ENCODE measurements around the gene EXOSC7.
"Not testable (repeated sequence)": the region's sequence is repeated elsewhere in the genome, so short reads cannot be mapped to it uniquely, and the experiment has no call there.

EXOSC7 gene

GRCh38 chr3:44976002-44976815 is at the start of gene EXOSC7, which contains the start of gene ZDHHC3:
EXOSC7 (plus strand) TSS chr3:44976244; CDS start chr3:44976278, 34 bp downstream.
ZDHHC3 (minus strand) TSS chr3:44976174; CDS start chr3:44959436, 16,738 bp downstream.
- ATAC-seq (replicated peaks), result peak; percentile 90 to 91
- Mint-ChIP-seq H3K27me3 (no peaks in the 10 kb centered on the region), H3K4me1 (peaks cover 35 to 61% of the 10 kb centered on the region in 2 donors)

GRCh38 chr3:44926921-44927320 is 49.1 kb upstream of the EXOSC7 start:
- ATAC-seq (replicated peaks) (no peak), DNase-seq (no peak)
- no peaks in the 10 kb centered on the region for H3K4me1 Mint-ChIP-seq
- H3K9me3 Mint-ChIP-seq, result no peaks in the 10 kb centered on the region
- H3K4me3 Mint-ChIP-seq, result no peak overlapping the region
- no peaks in the 10 kb centered on the region for H3K27me3 Mint-ChIP-seq
- peaks cover 58 to 63% of the 10 kb centered on the region in 2 donors for H3K36me3 Mint-ChIP-seq
- H3K27ac Mint-ChIP-seq, result no peak overlapping the region

More at GRCh38 chr3:44976002-44976815, at the start of gene EXOSC7, which contains the start of gene ZDHHC3:
- Mint-ChIP-seq H3K36me3 (peaks cover 8 to 19% of the 10 kb centered on the region in 2 donors), H3K9me3 (no peaks in the 10 kb centered on the region), H3K4me3 (peak within 1 kb of the TSS; percentile 92 to 93), H3K27ac (peak within 1 kb of the TSS; percentile 98)
- peak; percentile 77 for DNase-seq

DNA sequence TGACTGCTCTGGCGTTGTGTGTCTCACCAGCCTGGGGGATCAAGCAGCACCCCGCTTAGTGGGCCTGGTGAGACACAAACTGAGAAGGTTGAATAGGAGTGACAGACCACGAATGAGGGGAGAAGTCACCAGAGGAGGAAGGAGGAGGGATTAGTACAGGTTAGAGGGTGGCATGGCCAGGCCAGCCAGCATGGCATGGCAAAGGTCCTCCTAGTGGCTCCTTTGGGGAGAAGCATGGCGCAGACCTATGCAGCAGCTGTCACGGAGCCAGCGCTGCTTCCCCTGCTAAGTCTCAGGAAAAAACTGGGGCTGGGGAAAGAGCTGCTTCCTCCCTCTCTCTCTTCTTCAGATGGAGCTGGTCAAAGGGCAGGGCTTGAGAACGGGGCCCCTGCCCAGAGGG is 48.7 kb upstream of the EXOSC7 start:
- Mint-ChIP-seq H3K4me1 (no peaks in the 10 kb centered on the region), H3K9me3 (no peaks in the 10 kb centered on the region), H3K27ac (no peak overlapping the region), H3K27me3 (no peaks in the 10 kb centered on the region), H3K4me3 (no peak overlapping the region), H3K36me3 (peaks cover 54 to 59% of the 10 kb centered on the region in 2 donors)
- ATAC-seq (replicated peaks) (no peak), DNase-seq (no peak)

- Mint-ChIP-seq H3K9me3 (no peaks in the 10 kb centered on the region), H3K27ac (no peak overlapping the region), H3K27me3 (no peaks in the 10 kb centered on the region), H3K4me3 (no peak overlapping the region), H3K36me3 (peaks cover 48 to 57% of the 10 kb centered on the region in 2 donors), H3K4me1 (no peaks in the 10 kb centered on the region)
- no peak for DNase-seq
- no peak for ATAC-seq (replicated peaks)
These were observed 46.3 kb upstream of the EXOSC7 start for GRCh38 chr3:44929782-44930181.

- no peak overlapping the region for H3K27ac Mint-ChIP-seq
These were observed 45.1 kb upstream of the EXOSC7 start for GRCh38 chr3:44930911-44931310.

GRCh38 chr3:44931791-44932190 is 44.3 kb upstream of the EXOSC7 start:
- peaks cover 38 to 53% of the 10 kb centered on the region in 2 donors for H3K36me3 Mint-ChIP-seq

More at GRCh38 chr3:44930911-44931310, 45.1 kb upstream of the EXOSC7 start:
- no peaks in the 10 kb centered on the region for H3K9me3 Mint-ChIP-seq
- H3K27me3 Mint-ChIP-seq, result no peaks in the 10 kb centered on the region
- peaks cover 43 to 54% of the 10 kb centered on the region in 2 donors for H3K36me3 Mint-ChIP-seq
- no peak for DNase-seq
- ATAC-seq (replicated peaks), result no peak
- H3K4me3 Mint-ChIP-seq, result no peak overlapping the region
- no peaks in the 10 kb centered on the region for H3K4me1 Mint-ChIP-seq

GRCh38 chr3:44932271-44932670 is 43.8 kb upstream of the EXOSC7 start:
- peaks cover 36 to 48% of the 10 kb centered on the region in 2 donors for H3K36me3 Mint-ChIP-seq
- ATAC-seq (replicated peaks), result no peak

More at GRCh38 chr3:44931791-44932190, 44.3 kb upstream of the EXOSC7 start:
- H3K27me3 Mint-ChIP-seq, result no peaks in the 10 kb centered on the region
- H3K4me3 Mint-ChIP-seq, result no peak overlapping the region
- H3K9me3 Mint-ChIP-seq, result no peaks in the 10 kb centered on the region
- ATAC-seq (replicated peaks) (no peak), DNase-seq (no peak)
- H3K4me1 Mint-ChIP-seq, result no peaks in the 10 kb centered on the region
- H3K27ac Mint-ChIP-seq, result no peak overlapping the region

GRCh38 chr3:44932986-44933944 is 42.8 kb upstream of the EXOSC7 start:
- H3K27ac Mint-ChIP-seq, result no peak overlapping the region
- no peak for ATAC-seq (replicated peaks)

More at GRCh38 chr3:44932271-44932670, 43.8 kb upstream of the EXOSC7 start:
- H3K9me3 Mint-ChIP-seq, result no peaks in the 10 kb centered on the region
- no peak for DNase-seq
- H3K27me3 Mint-ChIP-seq, result no peaks in the 10 kb centered on the region
- H3K4me3 Mint-ChIP-seq, result no peak overlapping the region
- no peak overlapping the region for H3K27ac Mint-ChIP-seq
- H3K4me1 Mint-ChIP-seq, result no peaks in the 10 kb centered on the region

GRCh38 chr3:44939581-44940036 is 36.4 kb upstream of the EXOSC7 start:
- DNase-seq (no peak), ATAC-seq (replicated peaks) (no peak)
- Mint-ChIP-seq H3K27me3 (no peaks in the 10 kb centered on the region), H3K4me1 (no peaks in the 10 kb centered on the region), H3K27ac (no peak overlapping the region), H3K36me3 (peaks cover 39 to 60% of the 10 kb centered on the region in 2 donors), H3K4me3 (no peak overlapping the region), H3K9me3 (no peaks in the 10 kb centered on the region)

More at GRCh38 chr3:44932986-44933944, 42.8 kb upstream of the EXOSC7 start:
- no peaks in the 10 kb centered on the region for H3K27me3 Mint-ChIP-seq
- H3K4me1 Mint-ChIP-seq, result no peaks in the 10 kb centered on the region
- H3K36me3 Mint-ChIP-seq, result peaks cover 38 to 47% of the 10 kb centered on the region in 2 donors
- no peak overlapping the region for H3K4me3 Mint-ChIP-seq
- H3K9me3 Mint-ChIP-seq, result no peaks in the 10 kb centered on the region
- no peak for DNase-seq

- H3K36me3 Mint-ChIP-seq, result peaks cover 39 to 67% of the 10 kb centered on the region in 2 donors
- no peak overlapping the region for H3K27ac Mint-ChIP-seq
- ATAC-seq (replicated peaks) (no peak), DNase-seq (no peak)
- H3K27me3 Mint-ChIP-seq, result no peaks in the 10 kb centered on the region
- no peak overlapping the region for H3K4me3 Mint-ChIP-seq
- no peaks in the 10 kb centered on the region for H3K9me3 Mint-ChIP-seq
- H3K4me1 Mint-ChIP-seq, result no peaks in the 10 kb centered on the region
These were observed 33.7 kb upstream of the EXOSC7 start for GRCh38 chr3:44942202-44942921.

DNA sequence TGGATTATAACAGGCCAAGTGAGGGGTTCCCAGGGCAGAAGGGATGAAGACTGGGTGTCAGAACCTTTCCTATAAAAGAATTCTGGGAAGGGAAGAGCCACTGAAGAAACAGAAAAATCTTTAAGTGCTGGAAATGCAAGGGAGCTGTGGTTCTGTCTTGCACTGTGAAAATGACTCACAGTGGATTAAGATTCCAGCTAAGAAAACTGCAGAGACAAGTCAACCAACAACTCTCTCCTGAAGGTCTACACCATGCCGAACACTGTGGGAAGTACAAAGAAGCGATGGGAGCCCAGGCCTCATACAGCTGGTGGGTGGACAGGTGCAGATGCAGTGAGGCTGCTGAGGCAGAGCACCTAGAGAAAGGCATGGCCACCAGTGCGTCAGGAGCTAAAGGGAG is 27.8 kb upstream of the EXOSC7 start:
- no peak for ATAC-seq (replicated peaks)
- no peaks in the 10 kb centered on the region for H3K27me3 Mint-ChIP-seq
- H3K27ac Mint-ChIP-seq, result no peak overlapping the region
- no peak overlapping the region for H3K4me3 Mint-ChIP-seq
- H3K4me1 Mint-ChIP-seq, result peaks cover 19 to 24% of the 10 kb centered on the region in 2 donors
- H3K9me3 Mint-ChIP-seq, result no peaks in the 10 kb centered on the region
- peaks cover 25 to 53% of the 10 kb centered on the region in 2 donors for H3K36me3 Mint-ChIP-seq
- DNase-seq, result no peak

- not testable (repeated sequence) for H3K9me3 Mint-ChIP-seq; H3K27me3 Mint-ChIP-seq; ATAC-seq (replicated peaks); DNase-seq; H3K27ac Mint-ChIP-seq; H3K4me3 Mint-ChIP-seq
- H3K4me1 Mint-ChIP-seq, result peaks cover 22 to 28% of the 10 kb centered on the region in 2 donors
- peaks cover 23 to 49% of the 10 kb centered on the region in 2 donors for H3K36me3 Mint-ChIP-seq
These were observed 26.3 kb upstream of the EXOSC7 start for GRCh38 chr3:44949770-44950169.

DNA sequence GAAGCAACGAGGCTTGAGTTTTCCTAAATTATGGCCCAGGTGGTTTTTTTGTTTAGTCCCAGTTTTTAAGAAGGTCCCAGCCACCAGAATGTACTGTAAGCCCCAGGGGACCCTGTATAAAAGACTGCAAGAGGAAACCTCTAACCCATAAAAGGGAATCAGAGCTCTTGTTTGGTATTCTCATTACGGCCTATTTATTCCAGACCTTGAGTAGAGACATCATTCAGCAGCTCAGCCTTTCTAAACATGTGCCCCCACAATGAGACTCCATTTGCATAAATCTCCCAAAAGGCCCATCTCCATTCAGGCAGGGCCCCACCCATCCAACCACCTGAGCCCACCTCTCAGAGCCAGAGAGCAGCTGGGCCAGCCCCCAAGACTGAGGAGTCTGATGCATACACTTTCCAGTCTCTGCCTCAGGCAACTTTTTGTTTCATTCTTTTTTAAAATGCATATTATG is 25.7 kb upstream of the EXOSC7 start:
- peaks cover 22 to 43% of the 10 kb centered on the region in 2 donors for H3K36me3 Mint-ChIP-seq
- H3K27ac Mint-ChIP-seq, result no peak overlapping the region
- H3K9me3 Mint-ChIP-seq, result no peaks in the 10 kb centered on the region
- no peak for DNase-seq
- no peak overlapping the region for H3K4me3 Mint-ChIP-seq
- ATAC-seq (replicated peaks), result no peak
- no peaks in the 10 kb centered on the region for H3K27me3 Mint-ChIP-seq
- H3K4me1 Mint-ChIP-seq, result peaks cover 25 to 33% of the 10 kb centered on the region in 2 donors
